Thymus (tissue), 14 donors: Measurements from ENCODE around the gene SCGB2B2. TPM values are rescaled to one million over a fixed set of nuclear protein-coding genes. Genes with fewer than 3 reads are reported as not detected.

ENCODE experiments used
- DNase-seq, 9 donors: peaks; one replicate each; pipeline ENCODE4 v3.0.0-alpha.2; 2013; ENCODE audit warnings: low spot score in 9 of 9, low read depth in 6 of 9, missing footprints in 1 of 9
- H3K27ac ChIP-seq, 2 donors: one replicate each; pipeline ENCODE4 v1.5.1; 2013; ENCODE audit warnings: control low read depth in 1 of 2, low read depth in 1 of 2, low read length in 1 of 2, mild to moderate bottlenecking in 1 of 2, moderate library complexity in 1 of 2
- H3K27me3 ChIP-seq, 2 donors: one replicate each; pipeline ENCODE4 v1.5.1; 2013; ENCODE audit warnings: low read length in 1 of 2; ENCODE audit not compliant: control insufficient read depth in 2 of 2, insufficient read depth in 1 of 2
- H3K36me3 ChIP-seq, 2 donors: one replicate each; pipeline ENCODE4 v1.5.1; 2013; ENCODE audit warnings: low read length in 1 of 2, mild to moderate bottlenecking in 1 of 2, moderate library complexity in 1 of 2; ENCODE audit not compliant: control insufficient read depth in 2 of 2, insufficient read depth in 2 of 2
- H3K4me1 ChIP-seq, 2 donors: one replicate each; pipeline ENCODE4 v1.5.1; 2013; ENCODE audit warnings: low read length in 2 of 2; ENCODE audit not compliant: control insufficient read depth in 2 of 2, insufficient read depth in 2 of 2
- H3K4me3 ChIP-seq, 2 donors: one replicate each; pipeline ENCODE4 v1.5.1; 2013; ENCODE audit warnings: low read length in 2 of 2, control low read depth in 1 of 2, mild to moderate bottlenecking in 1 of 2
- H3K9me3 ChIP-seq, 2 donors: one replicate each; pipeline ENCODE4 v1.5.1; 2013; ENCODE audit warnings: low read length in 1 of 2, mild to moderate bottlenecking in 1 of 2; ENCODE audit not compliant: control insufficient read depth in 2 of 2, insufficient read depth in 1 of 2
- WGBS: extraction: QIAGEN DNeasy Blood & Tissue Kit; methylation state at CpG from one replicate; pipeline ENCODE4 v1.1.7; 2013; 5-methylcytosine and 5-hydroxymethylcytosine counted together
- long read RNA-seq, 10 donors: transcript quantifications; one replicate each; lab custom pipeline, GENCODE V29; 2026
- polyA plus RNA-seq: library from polyadenylated mRNA; stranded (reverse); fragments of 200-250 nt; gene quantifications from one replicate; pipeline ENCODE4 v1.2.3, GENCODE V29; 2013
- total RNA-seq: library from RNA; stranded (reverse); fragments of 120-200 nt; gene quantifications from one replicate; pipeline ENCODE4 v1.2.4, GENCODE V29; 2013
- donor health status: healthy.

SCGB2B2 gene, protein sequence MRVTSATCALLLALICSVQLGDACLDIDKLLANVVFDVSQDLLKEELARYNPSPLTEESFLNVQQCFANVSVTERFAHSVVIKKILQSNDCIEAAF
- total RNA-seq (0.05 TPM), polyA plus RNA-seq (0.14 TPM)
- long read RNA-seq, donor 1: 0 reads
- long read RNA-seq, donor 2, partial matches to known transcripts: 17 of 17 reads
- long read RNA-seq, donor 2, other reads (novel, unspliced or antisense): 0 of 17 reads
- long read RNA-seq, donor 3, partial matches to known transcripts: 16 of 16 reads
- long read RNA-seq, donor 3, other reads (novel, unspliced or antisense): 0 of 16 reads
- long read RNA-seq, donor 4, partial matches to known transcripts: 6 of 6 reads
- long read RNA-seq, donor 4, other reads (novel, unspliced or antisense): 0 of 6 reads
- long read RNA-seq, donor 5: 0 reads
- long read RNA-seq, donor 6: 0 reads
- long read RNA-seq, donor 7: 0 reads
- long read RNA-seq, donor 8: 0 reads
- long read RNA-seq, donor 9: 0 reads
- long read RNA-seq, donor 10: 0 reads

DNA sequence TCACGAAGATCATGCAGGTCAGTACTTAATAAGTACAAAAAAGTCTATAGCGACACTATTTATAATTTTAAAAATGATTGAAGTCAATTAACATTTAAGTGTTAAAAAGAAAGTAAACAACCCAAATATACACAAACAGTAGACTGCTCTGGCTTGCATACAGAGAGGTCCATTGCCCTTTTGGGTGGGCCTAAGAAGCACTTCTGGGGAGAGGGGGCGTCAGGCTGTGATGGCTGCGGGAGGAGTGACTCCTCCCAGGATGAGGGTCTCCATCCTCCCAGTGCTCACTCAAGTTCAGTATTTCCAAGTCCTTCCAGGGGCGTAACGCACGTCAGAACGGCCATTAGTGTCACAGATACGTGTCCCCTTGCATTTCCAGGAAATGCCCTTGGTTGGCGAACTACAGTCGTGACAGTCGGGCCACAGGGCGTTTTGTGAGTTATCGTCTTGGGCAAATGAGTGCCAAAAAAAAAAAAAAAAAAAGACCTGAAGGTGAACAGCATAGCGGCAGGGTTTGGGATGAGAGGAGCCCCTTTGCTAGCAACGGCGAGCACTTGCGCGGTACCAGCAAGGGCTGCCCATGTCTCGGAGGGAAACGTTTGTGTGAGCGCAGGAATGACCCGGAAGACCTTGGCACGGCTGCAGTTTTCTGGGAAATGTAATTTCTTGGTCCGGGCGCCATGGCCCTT, at the start of gene SCGB2B2:
TSS of gene SCGB2B2 (minus strand) at position 463 of the 689 bp plus-strand sequence. CDS start 82,596 bp downstream, outside the sequence.
- peak in 5 of 9 donors; percentile 72 to 95 (median 83) for DNase-seq
- peak within 1 kb of the TSS; percentile 63 to 83 for H3K4me3 ChIP-seq
- H3K9me3 ChIP-seq: peaks cover 0 to 4% of the 10 kb centered on the region in 2 donors
- H3K36me3 ChIP-seq: peaks cover 12 to 18% of the 10 kb centered on the region in 2 donors
- peaks cover 0 to 2% of the 10 kb centered on the region in 2 donors for H3K27me3 ChIP-seq
- peak within 1 kb of the TSS; percentile 93 to 95 for H3K27ac ChIP-seq
- peaks cover 5 to 13% of the 10 kb centered on the region in 2 donors for H3K4me1 ChIP-seq
- 6% methylated on average over 26 of the region's 26 CpGs for WGBS

DNA sequence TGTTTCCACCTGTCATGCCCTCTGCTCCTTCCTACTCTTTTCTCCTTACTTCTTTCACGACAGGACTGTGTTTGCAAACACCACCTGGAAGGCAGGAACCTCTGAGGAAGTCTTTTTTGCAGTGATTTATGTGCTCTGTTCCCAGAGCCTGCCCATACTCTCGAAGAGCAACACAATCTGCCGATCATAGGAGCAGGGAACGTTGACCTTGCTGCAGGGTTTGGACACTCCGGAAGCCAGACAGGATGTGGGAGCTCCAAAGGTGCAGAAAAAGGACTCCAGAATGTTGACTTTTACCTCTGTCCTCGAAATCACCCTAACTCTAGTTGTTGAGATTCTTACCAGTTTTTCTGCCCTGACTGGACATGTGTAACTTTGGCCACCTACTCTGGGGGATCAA, 48.4 kb upstream of the SCGB2B2 start:
- Histone ChIP-seq H3K27ac (no peak overlapping the region), H3K4me1 (no peaks in the 10 kb centered on the region), H3K9me3 (no peaks in the 10 kb centered on the region), H3K36me3 (no peaks in the 10 kb centered on the region), H3K27me3 (no peaks in the 10 kb centered on the region), H3K4me3 (no peak overlapping the region)
- 46% methylated on average over 6 of the region's 6 CpGs for WGBS
- no peak for DNase-seq

DNA sequence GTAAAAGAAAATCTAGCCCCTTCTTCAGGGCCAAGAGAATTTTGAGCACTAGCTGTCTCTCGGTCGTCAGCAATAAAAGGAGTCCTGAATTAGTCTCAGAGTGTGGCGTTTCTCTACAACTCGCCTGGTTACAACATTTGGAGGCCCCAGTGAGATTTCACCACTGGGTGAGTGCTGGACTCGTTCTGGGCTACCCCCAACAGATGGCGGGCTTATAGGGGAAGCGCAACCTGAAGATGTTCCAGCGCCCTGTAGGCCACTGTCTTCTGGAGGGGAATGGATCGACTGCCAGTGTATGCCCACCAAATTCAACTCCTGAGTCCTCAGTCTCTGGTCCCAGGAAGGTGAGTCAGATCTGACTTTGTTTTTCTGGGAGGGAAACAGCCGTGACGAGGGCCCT, 45.4 kb upstream of the SCGB2B2 start:
- H3K4me3 ChIP-seq: no peak overlapping the region
- H3K4me1 ChIP-seq: no peaks in the 10 kb centered on the region
- no peak for DNase-seq
- H3K36me3 ChIP-seq: no peaks in the 10 kb centered on the region
- H3K9me3 ChIP-seq: no peaks in the 10 kb centered on the region
- H3K27ac ChIP-seq: no peak overlapping the region
- 72% methylated on average over 11 of the region's 11 CpGs for WGBS
- H3K27me3 ChIP-seq: no peaks in the 10 kb centered on the region

DNA sequence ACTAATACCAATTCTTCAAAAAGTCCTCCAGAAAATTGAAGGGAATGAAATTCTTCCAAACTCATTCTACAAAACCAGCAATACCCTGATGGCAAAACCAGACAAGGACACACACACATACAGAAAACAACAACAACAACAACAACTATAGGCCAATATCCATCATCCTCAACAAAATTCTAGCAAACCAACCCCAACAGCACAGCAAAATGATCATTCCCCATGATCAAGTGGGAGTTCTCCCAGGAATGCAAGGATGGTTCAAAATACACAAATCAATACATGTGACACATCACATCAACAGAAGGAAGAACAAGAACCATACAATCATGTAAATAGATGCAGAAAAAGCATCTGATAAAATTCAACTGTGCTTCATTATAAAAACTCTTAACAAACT, 38.4 kb upstream of the SCGB2B2 start:
- H3K4me1 ChIP-seq: no peaks in the 10 kb centered on the region
- no peak for DNase-seq
- H3K36me3 ChIP-seq: no peaks in the 10 kb centered on the region
- peaks cover 1 to 8% of the 10 kb centered on the region in 2 donors for H3K9me3 ChIP-seq
- no peaks in the 10 kb centered on the region for H3K27me3 ChIP-seq
- H3K4me3 ChIP-seq: no peak overlapping the region
- no peak overlapping the region for H3K27ac ChIP-seq

DNA sequence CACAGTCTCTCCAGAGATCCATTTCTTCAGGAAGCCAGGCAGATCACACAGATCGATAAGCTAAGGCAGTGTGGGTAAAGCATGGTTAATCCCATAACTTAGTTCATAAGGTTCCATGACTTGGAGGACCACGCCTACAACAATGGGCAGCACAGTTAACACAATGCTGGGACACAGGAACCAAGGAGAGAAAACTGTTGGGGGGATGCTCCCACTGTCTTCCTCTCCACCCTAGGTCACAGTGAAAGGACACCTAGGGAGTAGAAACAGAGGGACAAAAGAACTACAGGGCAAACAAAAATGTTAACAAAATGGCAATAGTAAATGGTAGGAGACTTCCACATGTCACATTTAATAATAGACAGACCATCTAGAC, 36.3 kb upstream of the SCGB2B2 start:
- H3K27me3 ChIP-seq: no peaks in the 10 kb centered on the region
- 88% methylated on average over 2 of the region's 2 CpGs for WGBS

DNA sequence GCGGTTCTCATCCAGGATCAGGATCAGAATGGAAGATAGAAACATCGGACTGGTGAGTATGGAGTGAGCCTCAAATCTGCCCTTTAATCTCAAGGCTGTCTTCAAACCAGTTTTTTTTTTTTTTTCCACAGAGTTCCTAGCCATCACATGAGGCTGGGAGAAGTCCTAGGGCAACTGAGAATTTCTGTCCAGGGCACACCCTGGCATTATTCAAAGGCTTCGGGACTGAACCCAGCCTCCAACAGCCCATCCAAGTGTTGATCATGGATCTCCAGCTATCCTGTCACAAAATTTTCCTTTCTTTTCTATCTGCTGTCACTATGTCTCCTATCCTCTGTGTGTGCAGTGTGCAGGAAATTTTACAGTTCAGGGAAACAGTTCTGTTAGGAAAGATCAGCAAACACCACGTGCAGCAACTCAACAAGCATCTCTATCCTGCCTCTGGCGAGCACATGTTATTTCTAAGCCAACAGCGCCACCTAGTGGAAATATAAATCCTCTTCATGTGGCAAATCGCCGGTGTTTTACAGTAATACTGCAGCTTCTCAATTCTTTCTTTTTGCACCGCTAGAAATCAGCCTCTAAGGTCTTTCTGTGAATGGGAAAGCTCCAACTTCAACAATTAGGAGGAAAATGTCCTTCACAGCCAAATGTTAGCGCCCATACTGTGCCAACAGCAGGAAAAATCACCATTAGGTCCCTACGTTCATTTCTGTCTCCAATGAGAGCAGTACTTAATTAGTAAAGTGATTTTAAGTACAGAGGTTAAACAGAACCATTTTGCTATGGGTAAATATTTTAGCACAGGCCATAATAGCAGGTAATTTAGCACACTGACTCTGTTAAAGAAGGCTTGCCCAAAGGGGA, 35.7 kb upstream of the SCGB2B2 start:
- H3K27me3 ChIP-seq: no peaks in the 10 kb centered on the region
- DNase-seq: peak; percentile 19 to 68 (median 42)
- H3K27ac ChIP-seq: no peak overlapping the region
- H3K4me1 ChIP-seq: no peaks in the 10 kb centered on the region
- no peaks in the 10 kb centered on the region for H3K36me3 ChIP-seq
- 41% methylated on average over 11 of the region's 11 CpGs for WGBS
- no peak overlapping the region for H3K4me3 ChIP-seq
- H3K9me3 ChIP-seq: peaks cover 1 to 10% of the 10 kb centered on the region in 2 donors

More for the DNA sequence above, 36.3 kb upstream of the SCGB2B2 start:
- no peaks in the 10 kb centered on the region for H3K36me3 ChIP-seq
- DNase-seq: peak in 1 of 9 donors; percentile 22
- H3K4me1 ChIP-seq: no peaks in the 10 kb centered on the region
- H3K9me3 ChIP-seq: peaks cover 1 to 8% of the 10 kb centered on the region in 2 donors
- H3K27ac ChIP-seq: no peak overlapping the region
- H3K4me3 ChIP-seq: no peak overlapping the region

DNA sequence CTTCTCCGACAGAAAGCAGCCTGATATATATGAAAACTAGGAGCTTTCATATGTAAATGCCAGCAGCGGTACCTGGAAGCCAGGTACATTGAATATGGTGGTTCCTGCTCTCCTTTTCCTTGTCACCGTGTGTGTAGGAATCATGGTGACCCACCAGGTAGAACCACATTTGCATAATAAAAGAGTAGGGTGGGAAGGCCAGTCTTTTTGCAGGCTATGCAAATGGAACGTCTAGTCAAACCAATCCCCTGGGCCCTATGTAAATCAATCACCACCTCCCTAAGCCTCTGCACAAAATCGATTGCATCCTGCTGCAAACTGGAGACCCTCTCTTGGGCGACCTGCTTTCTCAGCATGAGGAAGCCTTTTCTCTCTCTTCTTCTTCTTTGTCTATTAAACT, 34.9 kb upstream of the SCGB2B2 start:
- Histone ChIP-seq H3K9me3 (peaks cover 1 to 12% of the 10 kb centered on the region in 2 donors), H3K4me1 (no peaks in the 10 kb centered on the region), H3K4me3 (no peak overlapping the region), H3K36me3 (no peaks in the 10 kb centered on the region), H3K27me3 (no peaks in the 10 kb centered on the region), H3K27ac (no peak overlapping the region)
- 70% methylated on average over 6 of the region's 6 CpGs for WGBS
- no peak for DNase-seq

DNA sequence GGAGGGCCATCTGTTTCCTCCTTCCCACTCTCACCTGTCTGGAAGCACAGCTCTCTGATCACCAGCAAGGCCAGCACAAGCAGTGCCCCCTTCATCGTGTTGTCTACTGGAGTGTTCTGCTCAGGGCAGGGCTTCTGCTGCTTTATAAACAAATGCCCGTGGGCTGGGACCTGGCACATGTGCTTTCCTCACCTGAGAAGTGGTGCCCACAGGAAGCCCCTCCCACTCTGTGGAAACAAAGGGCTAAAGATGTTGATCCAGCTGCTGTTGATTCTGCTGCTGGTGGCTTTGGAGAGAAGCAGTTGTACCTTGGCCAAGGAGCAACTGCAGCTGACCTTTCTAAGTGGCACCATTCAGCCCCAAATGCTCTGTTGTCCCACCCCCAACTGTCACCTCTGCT, 30.7 kb upstream of the SCGB2B2 start:
- Histone ChIP-seq H3K9me3 (peaks cover 1 to 4% of the 10 kb centered on the region in 2 donors), H3K27ac (no peak overlapping the region), H3K36me3 (no peaks in the 10 kb centered on the region), H3K4me1 (no peaks in the 10 kb centered on the region), H3K27me3 (no peaks in the 10 kb centered on the region), H3K4me3 (no peak overlapping the region)
- DNase-seq: no peak
- 77% methylated on average over 2 of the region's 2 CpGs for WGBS
